Parathyroid adenoma (tissue), 2 donors: ENCODE measurements around the gene PPARGC1A.
A peak's percentile ranks its signal among the peaks of the same experiment; 100 is the strongest.

Experiments used
- H2AFZ ChIP-seq: fragments of 300-600 bp; sonication (generic); one replicate; pipeline ENCODE4 v1.7.0; 2017; ENCODE audit warnings: antibody characterized with exemption, mild to moderate bottlenecking
- H3K27ac ChIP-seq: fragments of 300-600 bp; sonication (generic); one replicate; pipeline ENCODE4 v1.7.0; 2017
- H3K27me3 ChIP-seq: fragments of 300-600 bp; sonication (generic); one replicate; pipeline ENCODE4 v1.7.0; 2017; ENCODE audit warnings: low read length; ENCODE audit not compliant: control insufficient read depth, insufficient read depth
- H3K36me3 ChIP-seq: fragments of 300-600 bp; sonication (generic); one replicate; pipeline ENCODE4 v1.7.0; 2017; ENCODE audit warnings: low read length; ENCODE audit not compliant: control insufficient read depth, insufficient read depth
- H3K4me1 ChIP-seq: fragments of 300-600 bp; sonication (generic); one replicate; pipeline ENCODE4 v1.7.0; 2017; ENCODE audit warnings: control low read depth
- H3K4me2 ChIP-seq: fragments of 300-600 bp; sonication (generic); one replicate; pipeline ENCODE4 v1.7.0; 2017; ENCODE audit warnings: low read length
- H3K4me3 ChIP-seq: fragments of 300-600 bp; sonication (generic); one replicate; pipeline ENCODE4 v1.7.0; 2017; ENCODE audit warnings: low read depth, low read length
- H3K79me2 ChIP-seq: fragments of 300-600 bp; sonication (generic); one replicate; pipeline ENCODE4 v1.7.0; 2017; ENCODE audit warnings: control low read depth
- H3K9ac ChIP-seq: fragments of 300-600 bp; sonication (generic); one replicate; pipeline ENCODE4 v1.7.0; 2017; ENCODE audit warnings: mild to moderate bottlenecking
- H3K9me3 ChIP-seq: fragments of 300-600 bp; sonication (generic); one replicate; pipeline ENCODE4 v1.7.0; 2017; ENCODE audit warnings: low read length; ENCODE audit not compliant: control insufficient read depth
- CTCF ChIP-seq: fragments of 300-600 bp; sonication (generic); IDR thresholded peaks from one replicate; pipeline ENCODE4 v1.7.0; 2017; ENCODE audit warnings: antibody characterized with exemption, mild to moderate bottlenecking
- donor health status: primary hyperparathyroidism.

Gene PPARGC1A

DNA sequence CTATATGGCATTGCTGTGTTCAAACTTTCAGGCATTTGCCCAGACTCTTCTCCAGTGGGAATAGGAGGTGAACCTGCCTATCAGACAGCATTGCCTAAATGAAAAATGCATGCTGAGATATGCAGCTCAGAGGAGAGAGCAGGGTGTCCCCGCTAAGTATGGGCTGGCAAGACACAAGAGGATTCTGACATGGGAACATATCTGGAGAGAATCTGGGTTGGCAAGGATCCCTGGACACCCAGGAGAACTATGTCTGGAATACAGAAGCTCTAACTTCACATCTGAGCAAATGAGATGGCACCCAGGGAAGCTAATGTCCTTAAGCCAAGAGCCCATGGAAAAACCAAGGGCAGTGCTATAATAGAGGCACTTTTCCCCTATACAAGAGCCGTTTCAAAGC, 18.4 kb downstream of the PPARGC1A start:
- no peaks in the 10 kb centered on the region for H3K36me3 ChIP-seq
- H3K27me3 ChIP-seq: no peaks in the 10 kb centered on the region
- peaks cover 20% of the 10 kb centered on the region for H3K79me2 ChIP-seq
- H3K9ac ChIP-seq: no peak overlapping the region
- H3K4me3 ChIP-seq: peak overlapping the region; percentile 8
- TF ChIP-seq CTCF: no peak
- no peaks in the 10 kb centered on the region for H3K9me3 ChIP-seq
- no peak overlapping the region for H3K27ac ChIP-seq
- H3K4me2 ChIP-seq: peak overlapping the region; percentile 3
- peaks cover 17% of the 10 kb centered on the region for H3K4me1 ChIP-seq
- H2AFZ ChIP-seq: no peak overlapping the region

GRCh38 chr4:23866450-23867075, 23.3 kb downstream of the PPARGC1A start:
- H3K4me3 ChIP-seq: no peak overlapping the region
- H3K79me2 ChIP-seq: peaks cover 15% of the 10 kb centered on the region
- H2AFZ ChIP-seq: no peak overlapping the region
- H3K27ac ChIP-seq: no peak overlapping the region
- no peaks in the 10 kb centered on the region for H3K36me3 ChIP-seq
- H3K4me2 ChIP-seq: no peak overlapping the region
- H3K9me3 ChIP-seq: no peaks in the 10 kb centered on the region
- H3K27me3 ChIP-seq: no peaks in the 10 kb centered on the region
- no peak for TF ChIP-seq CTCF
- H3K9ac ChIP-seq: no peak overlapping the region
- H3K4me1 ChIP-seq: peaks cover 4% of the 10 kb centered on the region

GRCh38 chr4:23861897-23862296, 27.9 kb downstream of the PPARGC1A start:
- H3K4me2 ChIP-seq: peak overlapping the region; percentile 25
- peaks cover 10% of the 10 kb centered on the region for H3K79me2 ChIP-seq
- no peak overlapping the region for H3K9ac ChIP-seq
- no peak overlapping the region for H3K4me3 ChIP-seq
- H2AFZ ChIP-seq: no peak overlapping the region
- H3K27ac ChIP-seq: peak overlapping the region; percentile 39
- no peaks in the 10 kb centered on the region for H3K27me3 ChIP-seq
- no peaks in the 10 kb centered on the region for H3K36me3 ChIP-seq
- no peaks in the 10 kb centered on the region for H3K9me3 ChIP-seq
- H3K4me1 ChIP-seq: peaks cover 6% of the 10 kb centered on the region
- TF ChIP-seq CTCF: no peak

- Histone ChIP-seq H3K4me2 (peak overlapping the region; percentile 30), H3K4me1 (peaks cover 8% of the 10 kb centered on the region), H3K27me3 (no peaks in the 10 kb centered on the region), H3K9me3 (no peaks in the 10 kb centered on the region), H3K4me3 (no peak overlapping the region), H3K79me2 (peaks cover 13% of the 10 kb centered on the region), H3K36me3 (no peaks in the 10 kb centered on the region), H3K27ac (peak overlapping the region; percentile 39), H3K9ac (no peak overlapping the region), H2AFZ (no peak overlapping the region)
- TF ChIP-seq CTCF: no peak
Measured at GRCh38 chr4:23860919-23861318, 28.9 kb downstream of the PPARGC1A start.

DNA sequence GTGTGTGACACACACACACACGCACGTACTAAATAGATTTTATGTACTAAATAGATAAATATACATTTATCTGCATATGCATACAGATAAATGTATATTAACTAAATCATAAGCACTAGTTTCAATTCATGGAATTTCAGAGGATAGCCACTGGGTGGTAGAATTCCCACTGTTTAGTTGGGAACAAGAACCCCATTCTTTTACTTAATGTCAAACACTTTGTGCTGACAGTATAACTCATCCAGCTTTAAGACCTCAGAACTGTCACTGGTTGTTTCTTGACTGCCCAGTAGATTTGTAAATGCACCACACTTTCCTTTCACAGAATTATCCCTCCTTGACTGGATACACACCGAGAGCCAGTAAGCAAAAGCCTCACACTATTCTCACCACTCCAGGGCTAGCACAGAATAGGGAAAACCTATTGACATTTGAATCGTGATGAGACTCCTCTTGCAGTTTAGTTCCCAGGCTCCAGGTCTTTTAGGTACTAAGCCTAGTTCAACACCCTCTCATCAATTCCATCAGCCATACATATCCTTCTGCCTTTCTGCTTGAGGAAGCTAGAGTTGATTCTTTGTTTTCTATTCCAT, 32.4 kb downstream of the PPARGC1A start:
- peak overlapping the region; percentile 27 for H3K4me2 ChIP-seq
- no peak for TF ChIP-seq CTCF
- no peak overlapping the region for H3K9ac ChIP-seq
- no peak overlapping the region for H3K27ac ChIP-seq
- no peaks in the 10 kb centered on the region for H3K27me3 ChIP-seq
- no peaks in the 10 kb centered on the region for H3K36me3 ChIP-seq
- peaks cover 8% of the 10 kb centered on the region for H3K79me2 ChIP-seq
- H3K9me3 ChIP-seq: no peaks in the 10 kb centered on the region
- no peak overlapping the region for H2AFZ ChIP-seq
- peaks cover 13% of the 10 kb centered on the region for H3K4me1 ChIP-seq
- H3K4me3 ChIP-seq: no peak overlapping the region
